K562 (cell line): Measurements from ENCODE around the gene COL23A1. TPM values are rescaled to one million over a fixed set of nuclear protein-coding genes. Genes with fewer than 3 reads are reported as not detected.

Experiments used
- E4F1 ChIP-seq: fragments of 250-450 bp; sonication (Bioruptor Pico); IDR thresholded peaks from 2 replicates; pipeline ENCODE4 v1.5.0; 2021; ENCODE audit warnings: mild to moderate bottlenecking, borderline replicate concordance
- MYC ChIP-seq, 2 experiments: fragments of 250-450 bp in 1 of 2; sonication (Bioruptor Pico) in 1 of 2; IDR thresholded peaks; 2 replicates each; pipeline versions ENCODE4 v1.5.1 to v1.6.1; 2012 to 2021; ENCODE audit warnings: low read depth in 2 of 2, borderline replicate concordance in 1 of 2, improper control_type of control experiment in 1 of 2, low read length in 1 of 2, mild to moderate bottlenecking in 1 of 2, moderate library complexity in 1 of 2
- NELFE ChIP-seq: IDR thresholded peaks from 2 replicates; pipeline ENCODE4 v1.6.1; 2011; ENCODE audit warnings: mild to moderate bottlenecking; ENCODE audit not compliant: insufficient read depth, insufficient read length
- PHTF2 ChIP-seq: fragments of 250-450 bp; sonication (Bioruptor Pico); IDR thresholded peaks from 2 replicates; pipeline ENCODE4 v1.5.0; 2021; ENCODE audit warnings: mild to moderate bottlenecking
- ZNF316 ChIP-seq: fragments of 450-650 bp; IDR thresholded peaks from 2 replicates; pipeline ENCODE4 v1.6.1; 2016
- ZNF324 ChIP-seq: fragments of 250-450 bp; sonication (Bioruptor Pico); IDR thresholded peaks from 2 replicates; pipeline ENCODE4 v1.4.0; 2020; ENCODE audit warnings: mild to moderate bottlenecking
- ZNF583 ChIP-seq: fragments of 250-450 bp; sonication (Bioruptor Pico); IDR thresholded peaks from 2 replicates; pipeline ENCODE4 v1.4.0; 2020
- ZNF707 ChIP-seq: fragments of 250-450 bp; sonication (Bioruptor Pico); conservative IDR thresholded peaks from 2 replicates; pipeline ENCODE4 v1.8.0; 2022; ENCODE audit warnings: inconsistent platforms, mild to moderate bottlenecking, moderate library complexity
- polyA plus RNA-seq, 8 experiments: library from polyadenylated mRNA; depleted of rRNA in 4 of 8; stranded (reverse) in 5 of 8; unstranded in 3 of 8; fragments of >200 nt; fragmentation: Nextera tagmentation in 2 of 8; fragmentation: Illumina TruSeq in 1 of 8; extraction: Ambion mirVana in 2 of 8; extraction: Trizol in 1 of 8; gene quantifications; 2 replicates each; pipeline versions ENCODE4 v1.2.1 to v1.2.3, GENCODE V29; 2011 to 2014; ENCODE audit warnings: inconsistent platforms in 1 of 8, missing spikeins in 1 of 8
- total RNA-seq, 7 experiments: library from RNA; depleted of rRNA in 6 of 7; stranded (reverse); fragments of >200 nt in 6 of 7; fragmentation: Illumina TruSeq in 2 of 7; extraction: Trizol in 2 of 7; gene quantifications; 2 replicates each; pipeline versions ENCODE4 v1.2.1 to v1.2.3, GENCODE V29; 2011 to 2021; ENCODE audit warnings: low replicate concordance in 1 of 7
- TF ChIP-seq, protein P1 (sequence below), 3 experiments: IDR thresholded peaks in 2 of 3; conservative IDR thresholded peaks in 1 of 3; 2 replicates each; pipeline ENCODE4 v1.5.1; 2011 to 2012; ENCODE audit warnings: low read length in 3 of 3, mild to moderate bottlenecking in 3 of 3, control low read depth in 2 of 3, improper control_type of control experiment in 1 of 3, inconsistent platforms in 1 of 3, low read depth in 1 of 3, mixed read lengths in 1 of 3, moderate library complexity in 1 of 3; ENCODE audit not compliant: insufficient read depth in 2 of 3
- TF ChIP-seq, protein P2 (sequence below): sonication (generic); formaldehyde crosslinking; IDR thresholded peaks from 2 replicates; pipeline ENCODE4 v1.5.0; 2020; ENCODE audit warnings: missing genetic modification reagents
- TF ChIP-seq, protein P3 (sequence below): fragments of 450-650 bp; formaldehyde crosslinking; IDR thresholded peaks from 2 replicates; pipeline ENCODE4 v1.4.0; 2020; ENCODE audit warnings: mild to moderate bottlenecking
- TF ChIP-seq, protein P4 (sequence below): sonication (generic); formaldehyde crosslinking; IDR thresholded peaks from 2 replicates; pipeline ENCODE4 v1.9.0; 2022; ENCODE audit warnings: mild to moderate bottlenecking, missing genetic modification reagents

The COL23A1 gene
- total and polyA plus RNA-seq, 9 of the 15 experiments (the other 6 are each of a cell fraction or from before 2014, with no cell fraction given) = 0.09 TPM; not detected in 8

DNA sequence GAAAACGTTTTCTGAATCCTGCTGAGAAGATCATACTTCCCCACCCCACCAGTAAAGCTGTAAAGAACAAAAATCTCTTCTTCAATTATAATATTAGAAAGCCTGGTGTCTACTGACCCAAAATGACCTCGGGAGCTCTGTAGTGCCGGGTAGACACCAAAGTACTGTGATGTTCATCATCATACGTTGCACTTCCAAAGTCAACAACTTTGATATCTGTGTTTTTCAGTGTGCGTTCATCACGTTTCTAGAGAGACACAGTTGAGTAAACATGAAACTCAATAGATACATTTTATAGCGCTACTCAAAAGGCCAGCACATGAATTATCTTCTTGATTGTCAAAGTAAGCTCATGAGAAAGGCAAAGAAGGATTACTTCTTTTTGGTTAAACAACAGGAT is 22.1 kb upstream of the COL23A1 start (continued):
- TF ChIP-seq, protein P1, sequence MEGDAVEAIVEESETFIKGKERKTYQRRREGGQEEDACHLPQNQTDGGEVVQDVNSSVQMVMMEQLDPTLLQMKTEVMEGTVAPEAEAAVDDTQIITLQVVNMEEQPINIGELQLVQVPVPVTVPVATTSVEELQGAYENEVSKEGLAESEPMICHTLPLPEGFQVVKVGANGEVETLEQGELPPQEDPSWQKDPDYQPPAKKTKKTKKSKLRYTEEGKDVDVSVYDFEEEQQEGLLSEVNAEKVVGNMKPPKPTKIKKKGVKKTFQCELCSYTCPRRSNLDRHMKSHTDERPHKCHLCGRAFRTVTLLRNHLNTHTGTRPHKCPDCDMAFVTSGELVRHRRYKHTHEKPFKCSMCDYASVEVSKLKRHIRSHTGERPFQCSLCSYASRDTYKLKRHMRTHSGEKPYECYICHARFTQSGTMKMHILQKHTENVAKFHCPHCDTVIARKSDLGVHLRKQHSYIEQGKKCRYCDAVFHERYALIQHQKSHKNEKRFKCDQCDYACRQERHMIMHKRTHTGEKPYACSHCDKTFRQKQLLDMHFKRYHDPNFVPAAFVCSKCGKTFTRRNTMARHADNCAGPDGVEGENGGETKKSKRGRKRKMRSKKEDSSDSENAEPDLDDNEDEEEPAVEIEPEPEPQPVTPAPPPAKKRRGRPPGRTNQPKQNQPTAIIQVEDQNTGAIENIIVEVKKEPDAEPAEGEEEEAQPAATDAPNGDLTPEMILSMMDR (IDR thresholded peaks at IDR 0.05 in 2 of 3, conservative IDR thresholded peaks at IDR 0.05 in 1 of 3; ENCODE audit: insufficient read depth in 2 of 3, low read depth in 1 of 3, low read length in 3 of 3) = no peak
- no peak for TF ChIP-seq ZNF324
- TF ChIP-seq, protein P2, sequence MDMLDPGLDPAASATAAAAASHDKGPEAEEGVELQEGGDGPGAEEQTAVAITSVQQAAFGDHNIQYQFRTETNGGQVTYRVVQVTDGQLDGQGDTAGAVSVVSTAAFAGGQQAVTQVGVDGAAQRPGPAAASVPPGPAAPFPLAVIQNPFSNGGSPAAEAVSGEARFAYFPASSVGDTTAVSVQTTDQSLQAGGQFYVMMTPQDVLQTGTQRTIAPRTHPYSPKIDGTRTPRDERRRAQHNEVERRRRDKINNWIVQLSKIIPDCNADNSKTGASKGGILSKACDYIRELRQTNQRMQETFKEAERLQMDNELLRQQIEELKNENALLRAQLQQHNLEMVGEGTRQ (CRISPR knock-in tag) = no peak
- no peak for TF ChIP-seq NELFE
- TF ChIP-seq ZNF707 (CRISPR knock-in tag) = no peak
- TF ChIP-seq, protein P3, sequence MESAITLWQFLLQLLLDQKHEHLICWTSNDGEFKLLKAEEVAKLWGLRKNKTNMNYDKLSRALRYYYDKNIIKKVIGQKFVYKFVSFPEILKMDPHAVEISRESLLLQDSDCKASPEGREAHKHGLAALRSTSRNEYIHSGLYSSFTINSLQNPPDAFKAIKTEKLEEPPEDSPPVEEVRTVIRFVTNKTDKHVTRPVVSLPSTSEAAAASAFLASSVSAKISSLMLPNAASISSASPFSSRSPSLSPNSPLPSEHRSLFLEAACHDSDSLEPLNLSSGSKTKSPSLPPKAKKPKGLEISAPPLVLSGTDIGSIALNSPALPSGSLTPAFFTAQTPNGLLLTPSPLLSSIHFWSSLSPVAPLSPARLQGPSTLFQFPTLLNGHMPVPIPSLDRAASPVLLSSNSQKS (CRISPR knock-in tag) = no peak
- TF ChIP-seq ZNF316 = no peak
- no peak for TF ChIP-seq MYC (IDR thresholded peaks at IDR 0.05; ENCODE audit: low read depth, low read length)
- TF ChIP-seq MYC (CRISPR knock-in tag; IDR thresholded peaks at IDR 0.05; ENCODE audit: borderline replicate concordance, low read depth) = no peak
- TF ChIP-seq E4F1 (CRISPR knock-in tag) = no peak
- no peak for TF ChIP-seq ZNF583
- TF ChIP-seq, protein P4, sequence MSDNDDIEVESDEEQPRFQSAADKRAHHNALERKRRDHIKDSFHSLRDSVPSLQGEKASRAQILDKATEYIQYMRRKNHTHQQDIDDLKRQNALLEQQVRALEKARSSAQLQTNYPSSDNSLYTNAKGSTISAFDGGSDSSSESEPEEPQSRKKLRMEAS = no peak
- TF ChIP-seq PHTF2 = no peak
- TF ChIP-seq, all 486 proteins: peak for 0
